ENCODE data around the gene CPN2.

CPN2 gene

GRCh38 chr3:194330160-194330559 is 21.0 kb downstream of the CPN2 start:
- peaks cover 14% of the 10 kb centered on the region for H3K9me3 ChIP-seq (ENCODE audit: insufficient read depth, low read length)
- TF ChIP-seq EZH2phosphoT487 (conservative IDR thresholded peaks at IDR 0.05; ENCODE audit: low read length) = no peak
- TF ChIP-seq CTCF (IDR thresholded peaks at IDR 0.05; ENCODE audit: insufficient read depth, low read length, poor library complexity, severe bottlenecking) = no peak

DNA sequence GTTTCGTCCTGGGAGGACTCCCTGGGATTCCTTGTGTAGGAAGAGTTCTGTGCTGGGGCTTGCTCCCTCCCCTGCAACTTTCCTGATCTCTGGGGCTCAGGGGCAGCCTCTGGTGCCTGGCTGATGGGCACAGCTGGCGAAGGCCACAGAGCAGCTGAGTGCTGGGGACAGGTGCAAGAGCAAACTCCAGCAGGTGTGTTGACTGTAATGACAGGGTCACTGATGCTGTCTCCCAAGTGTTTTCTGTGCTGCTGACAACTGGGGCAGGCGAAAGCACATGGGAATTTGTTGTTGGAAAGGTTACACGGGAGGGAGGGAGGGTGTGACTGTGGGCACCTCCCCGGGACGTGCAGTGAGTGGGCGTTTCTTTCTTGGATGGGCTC is 21.6 kb downstream of the CPN2 start:
- TF ChIP-seq EZH2phosphoT487 (conservative IDR thresholded peaks at IDR 0.05; ENCODE audit: low read length) (no peak), CTCF (IDR thresholded peaks at IDR 0.05; ENCODE audit: insufficient read depth, low read length, poor library complexity, severe bottlenecking) (no peak)
- Histone ChIP-seq H3F3A (ENCODE audit: insufficient read depth) (peaks cover 13% of the 10 kb centered on the region), H3K9me2 (replicated peaks; ENCODE audit: insufficient read depth, low read length) (no peaks in the 10 kb centered on the region), H3K4me2 (ENCODE audit: low read depth, low read length, poor library complexity, severe bottlenecking) (no peak overlapping the region), H3K9me3 (ENCODE audit: insufficient read depth, low read length) (peaks cover 20% of the 10 kb centered on the region), H4K20me1 (ENCODE audit: low read depth, low read length) (no peaks in the 10 kb centered on the region), H2AFZ (ENCODE audit: low read depth, low read length, severe bottlenecking) (no peak overlapping the region), H3K27ac (ENCODE audit: low read depth, low read length) (no peak overlapping the region), H3K36me3 (ENCODE audit: low read length) (no peaks in the 10 kb centered on the region), H3K79me2 (ENCODE audit: insufficient read depth, low read length) (no peaks in the 10 kb centered on the region), H3K4me3 (ENCODE audit: insufficient read depth, low read length, poor library complexity, severe bottlenecking) (no peak overlapping the region), H3K9ac (ENCODE audit: low read length) (no peak overlapping the region), H3K27me3 (ENCODE audit: low read length) (no peaks in the 10 kb centered on the region)

More at GRCh38 chr3:194330160-194330559, 21.0 kb downstream of the CPN2 start:
- no peak overlapping the region for H2AFZ ChIP-seq (ENCODE audit: low read depth, low read length, severe bottlenecking)
- no peak overlapping the region for H3K4me3 ChIP-seq (ENCODE audit: insufficient read depth, low read length, poor library complexity, severe bottlenecking)
- H3K9me2 ChIP-seq (replicated peaks; ENCODE audit: insufficient read depth, low read length) = no peaks in the 10 kb centered on the region
- no peaks in the 10 kb centered on the region for H4K20me1 ChIP-seq (ENCODE audit: low read depth, low read length)
- H3K36me3 ChIP-seq (ENCODE audit: low read length) = no peaks in the 10 kb centered on the region
- no peak overlapping the region for H3K27ac ChIP-seq (ENCODE audit: low read depth, low read length)
- no peak overlapping the region for H3K9ac ChIP-seq (ENCODE audit: low read length)
- H3F3A ChIP-seq (ENCODE audit: insufficient read depth) = peaks cover 8% of the 10 kb centered on the region
- H3K79me2 ChIP-seq (ENCODE audit: insufficient read depth, low read length) = no peaks in the 10 kb centered on the region
- H3K27me3 ChIP-seq (ENCODE audit: low read length) = no peaks in the 10 kb centered on the region
- H3K4me2 ChIP-seq (ENCODE audit: low read depth, low read length, poor library complexity, severe bottlenecking) = no peak overlapping the region

DNA sequence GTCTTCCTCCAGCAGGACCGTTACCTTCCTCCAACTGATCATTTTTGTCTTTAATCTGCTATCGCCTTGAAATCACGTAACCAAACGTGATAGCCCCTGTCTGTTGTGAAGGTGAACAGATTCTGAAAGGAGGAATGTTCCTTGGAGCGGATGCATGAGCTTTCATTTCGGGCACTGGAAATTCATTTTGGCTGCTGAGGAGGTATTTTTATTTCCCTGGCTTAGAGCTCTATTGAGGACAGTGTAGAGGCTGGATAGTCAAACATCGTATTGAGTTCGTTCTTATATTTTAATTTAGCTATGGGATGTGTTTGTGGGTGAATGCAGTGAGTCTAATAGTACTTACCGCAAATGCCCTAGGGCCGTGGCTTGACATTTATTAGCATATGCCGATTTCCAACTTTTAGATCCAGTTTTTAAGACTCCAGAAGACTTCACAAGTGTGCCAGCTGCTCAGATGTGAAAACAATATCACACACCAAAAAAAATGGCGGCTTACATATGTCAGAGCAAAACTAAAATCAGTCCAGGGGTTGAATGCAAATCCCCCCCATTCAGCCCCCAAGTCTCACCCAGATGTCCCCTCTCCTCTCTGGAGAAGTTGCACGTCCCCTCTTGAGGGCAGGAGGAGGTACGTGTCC is 22.1 kb downstream of the CPN2 start:
- peaks cover 13% of the 10 kb centered on the region for H3F3A ChIP-seq (ENCODE audit: insufficient read depth)

More for the DNA sequence above, 22.1 kb downstream of the CPN2 start:
- Histone ChIP-seq H4K20me1 (ENCODE audit: low read depth, low read length) (no peaks in the 10 kb centered on the region), H3K9ac (ENCODE audit: low read length) (no peak overlapping the region), H3K27ac (ENCODE audit: low read depth, low read length) (no peak overlapping the region), H3K27me3 (ENCODE audit: low read length) (no peaks in the 10 kb centered on the region), H3K79me2 (ENCODE audit: insufficient read depth, low read length) (no peaks in the 10 kb centered on the region), H3K4me2 (ENCODE audit: low read depth, low read length, poor library complexity, severe bottlenecking) (no peak overlapping the region), H3K4me3 (ENCODE audit: insufficient read depth, low read length, poor library complexity, severe bottlenecking) (no peak overlapping the region), H3K9me2 (replicated peaks; ENCODE audit: insufficient read depth, low read length) (no peaks in the 10 kb centered on the region), H3K9me3 (ENCODE audit: insufficient read depth, low read length) (peaks cover 20% of the 10 kb centered on the region), H3K36me3 (ENCODE audit: low read length) (no peaks in the 10 kb centered on the region), H2AFZ (ENCODE audit: low read depth, low read length, severe bottlenecking) (no peak overlapping the region)
- TF ChIP-seq EZH2phosphoT487 (conservative IDR thresholded peaks at IDR 0.05; ENCODE audit: low read length) (no peak), CTCF (IDR thresholded peaks at IDR 0.05; ENCODE audit: insufficient read depth, low read length, poor library complexity, severe bottlenecking) (no peak)
